Activated naive CD8-positive, alpha-beta T cell treated with anti-CD3 and anti-CD28 coated beads, Interleukin-2, amount 10 ng/mL, durations not matched to agents 7 days and 5 days (primary cell): Measurements from ENCODE around the gene MRPS33. TPM values are rescaled to one million over a fixed set of nuclear protein-coding genes. Genes with fewer than 3 reads are reported as not detected.

ENCODE experiments used
- ATAC-seq: fragments of 150-1000 bp; cut with Tn5 transposase; one replicate; pipeline ENCODE4 v1.10.0; 2021; ENCODE audit warnings: low read depth, moderate library complexity
- POLR2A ChIA-PET: fragments of 350-600 bp; sonication (Branson Sonifier 250); formaldehyde crosslinking; loops from one replicate; lab custom pipeline; 2021; ENCODE audit warnings: antibody characterized with exemption; lab: Charles Lee
- DNase-seq: peaks from one replicate; pipeline ENCODE4 v3.0.0; 2021
- H3K27ac Mint-ChIP-seq: one replicate; pipeline ENCODE4 v1.8.0; 2022; ENCODE audit warnings: mild to moderate bottlenecking, mixed read lengths
- H3K27me3 Mint-ChIP-seq: one replicate; pipeline ENCODE4 v1.8.0; 2022; ENCODE audit warnings: mild to moderate bottlenecking, moderate library complexity, mixed read lengths
- H3K36me3 Mint-ChIP-seq: one replicate; pipeline ENCODE4 v1.8.0; 2021; ENCODE audit warnings: mild to moderate bottlenecking, mixed read lengths
- H3K4me1 Mint-ChIP-seq: one replicate; pipeline ENCODE4 v1.8.0; 2021; ENCODE audit warnings: mixed read lengths
- H3K4me3 Mint-ChIP-seq: one replicate; pipeline ENCODE4 v1.8.0; 2022; ENCODE audit warnings: mild to moderate bottlenecking, moderate library complexity, mixed read lengths
- H3K9me3 Mint-ChIP-seq: one replicate; pipeline ENCODE4 v1.8.0; 2021; ENCODE audit warnings: mixed read lengths
- total RNA-seq, 2 experiments: library from RNA; stranded (reverse); gene quantifications; one replicate each; pipeline ENCODE4 v1.2.3, GENCODE V29; 2021

MRPS33 gene
- total RNA-seq, 2 experiments from 2014 or later = 44.4 to 47.0 TPM

DNA sequence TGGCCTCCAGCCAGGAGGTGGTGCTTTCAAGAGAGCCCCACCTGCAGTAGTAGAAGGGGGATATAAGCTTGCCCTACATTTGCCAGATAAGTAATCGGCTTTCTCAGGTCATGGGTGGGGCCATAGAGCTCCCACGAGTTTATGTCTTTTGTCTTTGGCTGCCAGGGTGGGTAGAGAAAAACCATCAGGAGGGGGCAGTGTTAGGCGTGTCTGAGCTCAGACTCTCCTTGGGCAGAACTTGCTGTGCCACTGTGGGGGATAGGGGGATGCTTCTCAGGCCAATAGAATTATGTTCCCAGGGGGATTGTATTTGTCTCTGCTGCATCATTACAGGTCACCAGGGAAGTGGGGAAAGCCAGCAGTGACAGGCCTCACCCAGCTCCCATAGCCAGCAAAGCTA, 12.3 kb upstream of the MRPS33 start:
- peaks cover 20% of the 10 kb centered on the region for H3K36me3 Mint-ChIP-seq
- H3K9me3 Mint-ChIP-seq = peaks cover 18% of the 10 kb centered on the region
- peaks cover 16% of the 10 kb centered on the region for H3K27me3 Mint-ChIP-seq
- peaks cover 10% of the 10 kb centered on the region for H3K4me1 Mint-ChIP-seq
- ATAC-seq (no peak), DNase-seq (no peak)
- H3K27ac Mint-ChIP-seq = no peak overlapping the region
- POLR2A ChIA-PET = interaction anchor here (1.4 kb wide), 1 partner anchor 12 kb away, joined by 3 read pairs; the partner anchor contains the start of gene MRPS33
- no peak overlapping the region for H3K4me3 Mint-ChIP-seq

DNA sequence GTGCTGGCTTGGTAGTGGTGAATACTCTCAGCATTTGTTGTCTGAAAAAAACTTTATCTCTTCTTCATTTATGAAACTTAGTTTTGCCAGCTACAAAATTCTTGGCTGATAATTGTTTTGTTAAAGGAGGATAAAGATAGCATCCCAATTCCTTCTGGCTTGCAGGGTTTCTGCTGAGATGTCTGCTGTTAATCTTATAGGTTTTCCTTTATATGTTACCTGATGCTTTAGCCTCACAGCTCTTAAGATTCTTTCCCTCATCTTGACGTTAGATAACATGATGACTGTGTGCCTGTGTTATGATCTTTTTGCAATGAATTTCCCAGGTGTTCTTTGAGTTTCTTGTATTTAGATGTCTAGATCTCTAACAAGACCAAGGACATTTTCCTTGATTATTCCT, 9.9 kb upstream of the MRPS33 start:
- POLR2A ChIA-PET = interaction anchor here (1.6 kb wide), 1 partner anchor 10 kb away, joined by 3 read pairs; the partner anchor contains the start of gene MRPS33
- no peak for ATAC-seq
- Mint-ChIP-seq H3K4me1 (peaks cover 10% of the 10 kb centered on the region), H3K27me3 (peaks cover 16% of the 10 kb centered on the region), H3K4me3 (no peak overlapping the region), H3K27ac (no peak overlapping the region), H3K36me3 (peaks cover 20% of the 10 kb centered on the region), H3K9me3 (peaks cover 17% of the 10 kb centered on the region)
- DNase-seq = no peak

DNA sequence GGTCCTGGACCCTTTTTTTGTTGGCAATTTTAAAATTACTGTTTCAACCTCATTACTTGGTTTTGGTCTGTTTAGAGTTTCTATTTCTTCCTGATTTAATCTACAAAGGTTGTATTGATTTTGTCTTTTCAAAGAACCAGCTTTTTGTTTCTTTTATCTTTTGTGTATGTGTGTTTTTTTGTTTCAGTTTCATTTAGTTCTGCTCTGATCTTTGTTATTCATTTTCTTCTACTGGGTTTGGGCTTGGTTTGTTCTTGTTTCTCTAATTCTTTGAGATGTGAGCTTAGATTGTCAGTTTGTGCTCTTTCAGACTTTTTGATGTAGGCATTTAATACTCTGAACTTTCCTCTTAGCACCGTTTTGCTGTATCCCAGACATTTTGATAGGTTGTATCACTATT, 8.5 kb upstream of the MRPS33 start:
- DNase-seq (no peak), ATAC-seq (peak; percentile 33)
- H3K36me3 Mint-ChIP-seq = peaks cover 17% of the 10 kb centered on the region
- peaks cover 10% of the 10 kb centered on the region for H3K4me1 Mint-ChIP-seq
- H3K4me3 Mint-ChIP-seq = peak overlapping the region; percentile 51
- H3K27me3 Mint-ChIP-seq = peaks cover 17% of the 10 kb centered on the region
- peak overlapping the region; percentile 77 for H3K27ac Mint-ChIP-seq
- POLR2A ChIA-PET = interaction anchor here (1.0 kb wide), 1 partner anchor 527 kb away, joined by 3 read pairs; the partner anchor contains the start of gene AGK
- H3K9me3 Mint-ChIP-seq = peaks cover 13% of the 10 kb centered on the region

DNA sequence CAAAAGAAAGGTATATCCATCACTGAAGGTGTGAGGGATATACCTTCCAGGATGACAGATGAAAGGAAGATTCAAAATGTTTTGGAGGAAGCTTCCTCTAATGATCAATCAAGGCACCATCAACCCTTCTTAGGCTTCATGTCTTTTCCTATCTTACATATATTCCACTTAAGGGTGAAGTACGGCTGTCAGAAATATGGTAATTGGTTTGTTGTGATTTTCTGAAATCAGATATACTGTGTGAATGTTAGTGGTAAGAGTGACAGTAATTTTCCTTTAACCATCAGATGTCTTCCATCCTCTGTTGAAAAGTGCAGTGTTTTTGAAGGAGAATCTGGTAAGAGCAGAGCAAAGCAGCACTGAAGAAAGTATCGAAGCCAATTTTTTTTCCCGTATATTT, 2.8 kb upstream of the MRPS33 start:
- POLR2A ChIA-PET = no interaction called here
- Mint-ChIP-seq H3K27me3 (peaks cover 22% of the 10 kb centered on the region), H3K9me3 (peaks cover 4% of the 10 kb centered on the region), H3K4me1 (peaks cover 20% of the 10 kb centered on the region), H3K4me3 (no peak overlapping the region), H3K27ac (no peak overlapping the region), H3K36me3 (no peaks in the 10 kb centered on the region)
- ATAC-seq = no peak
- DNase-seq = no peak

DNA sequence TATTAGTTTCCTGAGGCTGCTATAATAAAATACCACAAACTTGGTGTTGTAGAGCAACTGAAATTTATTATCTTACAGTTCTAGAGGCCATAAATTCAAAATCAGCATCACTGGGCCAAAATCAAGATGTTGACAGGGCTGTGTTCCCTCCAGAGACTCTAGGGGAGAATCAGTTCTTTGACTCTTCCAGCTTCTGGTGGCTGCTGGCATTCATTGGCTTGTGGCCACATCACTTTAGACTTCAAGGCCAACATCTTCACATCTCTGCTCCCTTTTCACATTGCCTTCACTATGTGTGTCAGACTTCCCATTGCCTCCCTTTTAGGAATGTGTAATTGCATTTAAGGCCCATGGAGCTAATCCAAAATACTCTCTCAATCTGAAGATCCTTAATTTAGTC, 1.6 kb upstream of the MRPS33 start:
- Mint-ChIP-seq H3K4me1 (peaks cover 31% of the 10 kb centered on the region), H3K27ac (no peak overlapping the region), H3K36me3 (no peaks in the 10 kb centered on the region), H3K9me3 (peaks cover 3% of the 10 kb centered on the region), H3K4me3 (no peak overlapping the region), H3K27me3 (peaks cover 20% of the 10 kb centered on the region)
- ATAC-seq = no peak
- POLR2A ChIA-PET = no interaction called here
- no peak for DNase-seq

DNA sequence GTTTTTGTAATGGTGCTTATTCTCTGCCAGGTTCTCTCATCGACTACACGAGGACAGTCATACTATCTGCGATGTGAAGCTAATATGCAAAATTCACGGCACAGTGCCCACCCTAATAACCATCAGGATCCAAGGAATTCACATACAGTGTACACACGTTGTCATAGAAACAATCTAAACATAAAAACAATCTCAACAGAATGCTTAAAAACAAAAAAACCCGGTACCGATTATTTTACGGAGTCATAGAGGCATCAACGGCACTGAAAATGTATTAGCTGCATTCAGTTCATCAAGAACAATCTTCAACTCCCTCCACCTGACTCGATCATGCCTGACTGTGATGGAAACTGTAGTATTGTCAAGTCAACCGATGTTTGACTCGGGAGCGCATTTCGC, 628 bp downstream of the MRPS33 start:
- peaks cover 3% of the 10 kb centered on the region for H3K9me3 Mint-ChIP-seq

DNA sequence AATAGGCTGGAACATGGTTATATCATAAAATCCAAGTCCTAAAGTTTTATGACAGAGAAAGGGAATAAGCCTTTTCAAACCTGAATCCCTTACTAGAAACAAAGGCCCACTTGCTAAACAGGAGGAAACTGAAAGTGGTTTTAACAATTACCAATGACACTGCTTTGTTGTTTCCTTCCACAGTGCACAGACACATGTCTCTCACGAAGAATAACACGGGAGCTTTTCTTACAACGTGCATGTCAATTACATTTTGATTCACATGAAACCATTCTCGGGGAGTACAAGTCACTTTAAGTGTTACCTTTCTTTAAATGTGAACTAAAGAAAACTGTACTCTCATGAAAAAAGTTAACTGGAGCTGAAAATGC, 1.4 kb downstream of the MRPS33 start:
- peak overlapping the region; percentile 98 for H3K4me3 Mint-ChIP-seq
- peaks cover 3% of the 10 kb centered on the region for H3K9me3 Mint-ChIP-seq
- POLR2A ChIA-PET = interaction anchor here (0.6 to 2.7 kb wide), 4 partner anchors 291 to 535 kb away, joined by 3 to 24 read pairs (median 4); no protein-coding TSS in a partner anchor
- ATAC-seq (no peak), DNase-seq (no peak)
- H3K36me3 Mint-ChIP-seq = peaks cover 7% of the 10 kb centered on the region
- peak overlapping the region; percentile 99 for H3K27ac Mint-ChIP-seq
- H3K4me1 Mint-ChIP-seq = peaks cover 32% of the 10 kb centered on the region
- peaks cover 8% of the 10 kb centered on the region for H3K27me3 Mint-ChIP-seq

More for the DNA sequence above, 628 bp downstream of the MRPS33 start:
- H3K4me3 Mint-ChIP-seq = peak overlapping the region; percentile 98
- POLR2A ChIA-PET = interaction anchor here (0.5 to 2.7 kb wide), 10 partner anchors 90 to 724 kb away, joined by 3 to 24 read pairs (median 6); partner anchors contain the start of genes ADCK2, AGK, BRAF and SSBP1
- H3K36me3 Mint-ChIP-seq = peaks cover 7% of the 10 kb centered on the region
- peak overlapping the region; percentile 99 for H3K27ac Mint-ChIP-seq
- H3K4me1 Mint-ChIP-seq = peaks cover 32% of the 10 kb centered on the region
- ATAC-seq (peak; percentile 4), DNase-seq (no peak)
- peaks cover 13% of the 10 kb centered on the region for H3K27me3 Mint-ChIP-seq

DNA sequence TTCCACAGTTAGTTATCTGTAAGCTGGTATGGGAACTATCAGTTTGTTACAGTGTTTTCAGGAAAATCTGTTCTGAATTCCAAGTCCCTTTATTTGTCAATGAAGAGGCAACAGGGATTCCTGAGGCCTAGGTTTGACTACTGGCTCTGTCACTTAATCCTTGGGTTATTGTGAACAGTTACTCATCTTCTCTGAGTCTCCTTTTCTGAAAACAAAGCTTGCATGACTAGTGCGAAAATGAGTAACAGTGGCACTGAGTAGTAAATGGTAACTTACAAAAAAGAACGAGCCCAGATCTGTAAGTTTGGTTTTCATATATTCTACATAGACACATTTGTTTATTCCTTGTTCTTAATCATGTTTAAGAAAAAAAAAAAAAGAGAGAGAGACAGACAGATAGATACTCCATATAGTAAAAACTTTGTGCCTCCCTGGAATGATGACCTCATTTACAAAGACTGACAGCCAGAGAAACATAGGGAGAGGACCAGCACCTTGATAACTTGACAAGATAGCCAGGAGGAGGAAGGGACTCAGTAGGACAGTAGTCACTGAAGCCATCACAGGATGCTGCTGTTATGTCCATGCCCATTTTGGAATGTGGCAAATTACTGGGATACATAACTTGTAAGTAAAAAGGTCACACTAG, 1.9 kb downstream of the MRPS33 start:
- peaks cover 3% of the 10 kb centered on the region for H3K27me3 Mint-ChIP-seq
- H3K9me3 Mint-ChIP-seq = peaks cover 3% of the 10 kb centered on the region
- DNase-seq = no peak
- H3K36me3 Mint-ChIP-seq = peaks cover 8% of the 10 kb centered on the region
- no peak for ATAC-seq
- peak overlapping the region; percentile 99 for H3K27ac Mint-ChIP-seq
- H3K4me1 Mint-ChIP-seq = peaks cover 32% of the 10 kb centered on the region
- POLR2A ChIA-PET = interaction anchor here (1.4 kb wide), 1 partner anchor 339 kb away, joined by 3 read pairs; no protein-coding TSS in a partner anchor
- H3K4me3 Mint-ChIP-seq = peak overlapping the region; percentile 98

DNA sequence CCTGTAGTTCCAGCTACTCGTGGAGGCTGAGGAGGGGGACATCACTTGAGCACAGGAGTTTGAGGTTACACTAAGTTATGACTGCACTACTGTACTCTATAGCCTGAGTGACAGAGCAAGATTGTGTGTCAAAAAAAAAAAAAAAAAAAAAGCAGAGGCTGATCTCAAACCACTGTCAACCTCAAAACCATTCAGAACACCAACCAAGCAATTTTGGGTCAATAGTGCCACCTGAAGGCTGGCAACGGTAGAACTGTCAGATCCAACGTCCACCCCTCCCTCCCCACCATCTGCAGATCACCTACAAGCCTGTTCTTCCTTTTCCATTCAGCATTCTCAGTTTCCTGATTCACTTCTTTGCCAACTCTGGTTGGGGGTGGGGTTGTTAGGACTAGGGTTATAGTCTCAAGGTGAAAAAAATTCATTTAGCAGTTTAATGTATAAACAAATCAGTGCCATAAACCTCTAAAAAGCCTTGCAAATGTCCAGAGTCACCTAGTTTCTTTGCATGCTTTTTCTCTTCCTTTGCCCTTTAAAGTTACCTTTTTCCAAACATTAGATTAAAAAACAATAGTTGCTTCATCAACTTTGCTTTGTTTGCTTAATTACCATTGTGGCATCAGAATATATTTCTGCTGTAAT, 2.6 kb downstream of the MRPS33 start:
- POLR2A ChIA-PET = interaction anchor here (1.4 kb wide), 2 partner anchors 339 to 534 kb away, joined by 3 to 6 read pairs; no protein-coding TSS in a partner anchor
- Mint-ChIP-seq H3K27me3 (no peaks in the 10 kb centered on the region), H3K9me3 (peaks cover 3% of the 10 kb centered on the region), H3K4me1 (peaks cover 34% of the 10 kb centered on the region), H3K4me3 (peak overlapping the region; percentile 4), H3K36me3 (peaks cover 12% of the 10 kb centered on the region), H3K27ac (peak overlapping the region; percentile 51)
- DNase-seq (peak; percentile 61), ATAC-seq (peak; percentile 9)

DNA sequence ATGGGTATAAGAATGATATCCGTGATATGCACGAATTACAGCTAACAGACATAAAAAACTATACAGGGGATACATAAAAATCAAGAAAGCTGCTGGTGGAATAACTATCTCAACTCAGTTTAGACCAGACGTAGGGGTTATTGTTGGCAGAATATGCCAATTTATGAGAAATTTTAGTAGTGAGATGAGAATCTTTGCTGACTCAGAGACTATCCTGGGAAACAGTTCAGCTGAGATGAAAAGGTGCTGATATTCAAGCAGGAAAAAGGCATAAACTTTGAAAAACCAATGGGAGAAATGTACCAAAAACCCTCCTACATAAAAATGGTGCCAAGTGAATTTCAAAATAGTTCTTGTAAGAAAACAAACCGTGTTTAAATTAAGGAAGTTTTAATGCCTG, 3.3 kb downstream of the MRPS33 start:
- Mint-ChIP-seq H3K9me3 (peaks cover under 1% of the 10 kb centered on the region), H3K36me3 (peaks cover 16% of the 10 kb centered on the region), H3K27me3 (no peaks in the 10 kb centered on the region), H3K4me3 (no peak overlapping the region), H3K27ac (no peak overlapping the region), H3K4me1 (peaks cover 34% of the 10 kb centered on the region)
- POLR2A ChIA-PET = interaction anchor here (1.4 kb wide), 1 partner anchor 533 kb away, joined by 6 read pairs; no protein-coding TSS in a partner anchor
- DNase-seq (no peak), ATAC-seq (no peak)

DNA sequence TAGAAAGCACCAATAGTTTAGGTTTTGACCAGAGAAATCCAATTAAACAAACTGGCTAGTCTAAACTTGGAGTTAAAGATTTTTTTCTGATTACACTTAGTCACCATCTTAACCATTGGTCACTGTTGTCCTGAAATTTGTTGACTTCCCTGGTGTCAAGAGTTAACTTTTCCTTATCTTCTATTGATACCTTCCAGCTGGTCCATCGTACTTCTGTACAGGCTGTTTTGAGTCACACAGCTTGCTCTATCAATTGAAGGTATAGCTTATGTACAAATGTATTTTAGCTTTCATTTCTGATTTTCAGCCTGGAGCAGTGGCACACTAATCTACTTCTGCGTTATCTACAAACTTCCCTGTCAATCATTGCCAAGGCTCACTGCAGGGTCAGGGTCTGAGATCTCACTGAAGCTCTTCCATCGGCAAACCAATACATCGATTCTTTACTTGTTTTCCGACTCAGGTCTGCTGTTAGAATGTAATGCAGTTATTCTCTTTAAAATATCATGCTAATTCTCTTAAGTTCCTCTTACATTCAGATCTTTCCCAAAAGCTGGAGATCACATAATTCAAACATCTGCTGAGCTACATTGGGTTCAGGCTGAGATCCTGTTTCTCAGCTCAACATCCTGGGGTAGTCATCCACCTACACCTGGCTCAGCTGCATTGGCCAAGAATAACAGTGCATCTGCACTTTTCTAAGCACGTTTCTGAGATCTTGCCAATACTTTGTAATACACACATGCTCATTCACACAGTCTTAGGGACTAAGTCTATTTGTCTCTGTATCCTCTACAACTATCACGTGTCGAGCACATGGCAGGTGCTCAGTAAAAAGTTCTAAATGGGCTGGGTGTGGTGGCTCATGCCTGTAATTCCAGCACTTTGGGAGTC, 11.3 kb downstream of the MRPS33 start:
- Mint-ChIP-seq H3K36me3 (peaks cover 15% of the 10 kb centered on the region), H3K4me1 (peaks cover 1% of the 10 kb centered on the region), H3K4me3 (no peak overlapping the region), H3K27ac (no peak overlapping the region), H3K9me3 (no peaks in the 10 kb centered on the region), H3K27me3 (peaks cover 4% of the 10 kb centered on the region)
- POLR2A ChIA-PET = no interaction called here
- DNase-seq (no peak), ATAC-seq (no peak)

DNA sequence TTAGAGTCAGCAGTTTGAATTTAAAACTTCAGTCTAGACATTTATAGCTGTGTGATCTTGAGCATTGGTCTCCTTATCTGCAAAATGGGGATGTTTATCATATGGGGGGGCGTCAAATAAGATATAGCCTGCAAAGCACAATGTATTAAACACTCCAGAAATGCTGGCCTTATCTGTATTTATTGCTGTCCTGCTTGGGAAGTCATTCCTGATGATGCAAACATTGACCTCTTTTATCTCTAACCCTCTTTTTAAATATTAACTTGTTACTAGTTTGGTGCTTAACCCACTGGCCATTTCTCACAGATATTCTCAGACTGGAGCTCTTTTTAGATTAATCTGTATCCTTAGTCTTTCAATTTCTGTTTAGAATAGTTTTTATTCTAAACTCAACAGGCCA, 13.2 kb downstream of the MRPS33 start:
- Mint-ChIP-seq H3K27me3 (peaks cover 4% of the 10 kb centered on the region), H3K4me1 (no peaks in the 10 kb centered on the region), H3K36me3 (peaks cover 7% of the 10 kb centered on the region), H3K4me3 (no peak overlapping the region), H3K27ac (no peak overlapping the region), H3K9me3 (no peaks in the 10 kb centered on the region)
- ATAC-seq = no peak
- POLR2A ChIA-PET = no interaction called here
- no peak for DNase-seq

DNA sequence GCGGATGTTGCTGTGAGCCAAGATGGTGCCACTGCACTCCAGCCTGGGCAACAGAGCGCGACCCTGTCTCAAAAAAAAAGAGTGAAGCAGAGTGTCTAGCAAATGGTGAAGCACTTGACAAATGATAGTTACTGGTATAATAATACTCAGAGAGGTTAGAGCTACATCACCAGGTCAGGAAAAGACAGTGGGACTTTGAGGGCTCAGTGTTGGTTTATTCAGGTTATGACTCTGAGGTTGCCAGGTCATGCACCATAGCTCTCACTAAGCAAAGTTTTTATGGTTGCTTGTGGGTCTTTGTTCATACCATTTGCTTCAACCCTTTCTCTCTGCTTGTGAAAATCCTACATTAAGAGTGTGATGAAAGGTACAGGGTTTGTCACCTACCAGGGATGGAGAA, 13.6 kb downstream of the MRPS33 start:
- Mint-ChIP-seq H3K27me3 (peaks cover 4% of the 10 kb centered on the region), H3K9me3 (no peaks in the 10 kb centered on the region), H3K27ac (no peak overlapping the region), H3K36me3 (peaks cover 4% of the 10 kb centered on the region), H3K4me1 (no peaks in the 10 kb centered on the region), H3K4me3 (no peak overlapping the region)
- ATAC-seq = no peak
- no peak for DNase-seq
- POLR2A ChIA-PET = no interaction called here
